GM18517 (cell line): ENCODE results near the gene TXNRD2.

Source experiments
- ATAC-seq: cut with Tn5 transposase; IDR thresholded peaks from one replicate; pipeline ENCODE4 v1.9.1; 2021; ENCODE audit warnings: mild to moderate bottlenecking, moderate library complexity; ENCODE audit not compliant: unreplicated experiment

TXNRD2 gene

GRCh38 chr22:19877626-19878339 lies 63.8 kb downstream of the TXNRD2 start:
- ATAC-seq = no peak

GRCh38 chr22:19876941-19877625 lies 64.5 kb downstream of the TXNRD2 start:
- no peak for ATAC-seq

DNA sequence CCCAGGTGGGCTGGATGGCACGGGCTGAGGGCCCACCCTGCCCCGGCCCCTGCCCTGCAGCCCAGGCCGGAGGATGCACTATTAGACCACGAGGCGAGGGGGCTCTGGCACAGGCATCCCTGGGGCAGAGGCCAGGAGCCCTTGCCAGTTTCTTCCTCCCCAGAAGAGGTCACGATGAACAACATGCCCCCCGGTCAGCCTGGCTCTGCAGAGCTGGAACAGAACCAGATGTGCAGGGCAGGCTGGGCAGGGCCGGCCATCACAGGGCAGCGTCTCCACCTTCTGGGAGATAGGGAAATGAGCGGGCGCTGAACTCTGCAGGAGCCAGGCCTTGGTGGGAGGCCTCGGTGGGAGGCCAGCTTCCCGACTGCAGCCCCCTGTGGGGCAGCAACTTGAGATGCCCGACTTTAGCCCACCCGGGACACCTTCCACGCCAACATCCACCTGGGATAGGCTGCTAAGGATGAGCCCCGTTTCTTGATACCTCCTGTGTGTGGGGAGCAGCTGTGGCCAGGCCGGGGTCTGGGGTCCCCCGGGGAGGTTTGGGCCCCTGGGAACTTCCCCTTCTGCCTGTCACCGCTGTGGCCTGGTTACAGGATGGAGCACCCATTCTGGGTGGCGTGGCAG lies 65.2 kb downstream of the TXNRD2 start:
- ATAC-seq = no peak

- ATAC-seq = no peak
These were observed 65.9 kb downstream of the TXNRD2 start for GRCh38 chr22:19875531-19876313.

DNA sequence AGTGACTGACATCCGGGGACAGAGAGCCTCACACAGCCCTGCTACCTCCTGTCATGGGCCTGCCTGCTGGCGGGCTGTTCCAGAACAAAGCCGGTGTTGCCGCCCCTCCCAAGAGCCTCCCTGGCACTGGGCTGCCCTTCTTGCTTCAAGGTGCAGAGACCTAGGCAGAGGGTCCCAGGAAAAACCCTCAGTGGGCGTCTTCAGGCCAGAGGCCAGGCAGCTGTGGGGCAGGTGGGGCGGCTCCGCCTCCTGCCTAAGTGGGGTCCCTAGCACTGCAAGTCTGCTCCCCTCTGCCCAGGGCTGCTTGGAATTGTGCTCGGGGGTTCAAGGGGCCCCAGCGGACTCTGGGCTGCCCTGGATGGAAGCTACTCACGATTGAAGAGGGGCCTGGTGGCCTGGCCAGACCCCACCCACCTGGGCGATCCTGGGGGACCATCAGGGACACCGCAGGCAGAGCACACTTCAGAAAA lies 66.5 kb downstream of the TXNRD2 start:
- ATAC-seq = no peak

DNA sequence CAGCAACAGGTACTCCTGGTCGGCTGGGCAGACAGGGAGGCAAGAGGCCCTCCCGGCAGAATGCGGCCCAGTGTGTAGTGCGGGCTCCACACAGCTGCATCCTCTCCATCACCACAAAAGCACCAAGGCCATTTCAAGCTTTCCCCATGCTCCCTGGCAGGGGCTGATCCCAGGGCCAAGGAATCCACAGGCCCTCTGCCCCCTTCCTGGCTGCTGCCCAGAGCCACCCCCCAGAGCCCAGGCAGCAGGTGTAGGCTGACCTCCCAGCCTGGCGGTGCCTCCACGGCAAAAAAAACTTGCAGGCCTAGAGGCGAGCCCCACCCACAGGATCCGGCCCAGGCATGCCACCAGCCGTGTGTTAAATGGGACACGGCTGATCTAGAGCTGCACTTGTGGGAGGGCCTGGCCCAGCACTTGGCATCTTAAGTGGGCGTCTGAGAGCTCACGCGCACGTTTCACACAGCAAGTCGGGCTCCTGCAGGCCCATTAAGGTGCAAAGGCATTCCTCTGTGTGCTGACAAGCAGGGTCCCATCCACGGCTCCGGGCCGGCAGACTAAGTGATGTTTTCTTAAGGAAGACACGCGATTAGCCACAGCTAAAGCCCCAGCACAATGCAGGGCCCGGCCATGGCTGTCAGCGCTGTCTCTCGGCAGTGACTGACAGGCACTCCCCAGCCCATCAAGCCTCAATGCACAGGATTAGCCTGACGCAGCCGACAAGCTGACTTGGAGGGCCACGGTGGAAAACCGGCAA lies 67.1 kb downstream of the TXNRD2 start:
- no peak for ATAC-seq

GRCh38 chr22:19873960-19874306 lies 67.7 kb downstream of the TXNRD2 start:
- no peak for ATAC-seq

DNA sequence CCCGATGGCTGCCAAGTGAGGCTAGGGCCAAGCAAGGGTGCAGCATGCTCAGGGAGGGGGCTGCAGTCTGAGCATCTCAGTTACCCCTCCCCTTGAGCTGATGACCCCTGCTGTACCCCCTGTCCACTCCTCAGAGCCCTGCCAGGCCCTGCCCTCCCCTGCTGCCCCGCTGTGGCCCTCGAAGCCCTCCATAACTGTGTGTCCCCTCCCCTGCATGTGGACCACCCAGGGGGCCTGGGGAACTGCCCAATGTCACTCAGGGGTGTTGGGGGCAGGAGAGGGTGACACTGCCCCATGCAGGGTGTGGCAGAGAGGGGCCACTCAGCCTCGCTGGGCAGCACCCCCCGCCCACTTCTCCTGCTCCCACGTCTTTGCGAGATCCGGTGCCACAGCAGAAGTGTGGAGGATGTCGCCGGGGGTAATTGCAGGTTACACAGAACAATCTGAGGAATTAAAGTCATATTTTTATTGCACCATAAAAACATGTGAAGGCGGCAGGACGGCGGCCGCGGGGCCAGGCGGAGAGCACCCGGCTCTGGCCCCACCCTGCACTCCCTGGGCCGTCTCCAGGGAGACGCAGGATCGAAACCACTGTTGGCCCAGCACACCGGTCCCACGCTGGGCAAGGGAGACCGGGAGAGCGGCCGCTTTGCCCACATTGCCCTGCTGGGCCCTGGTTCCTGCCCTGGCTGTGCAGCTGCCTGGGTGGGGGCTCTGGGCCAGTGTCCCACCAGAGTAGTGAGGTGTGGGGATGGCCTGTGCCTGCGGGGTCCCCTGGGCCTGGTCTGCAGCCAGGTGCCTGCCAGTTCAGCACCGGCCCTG lies 68.3 kb downstream of the TXNRD2 start:
- ATAC-seq = no peak

- ATAC-seq = no peak
These were observed 68.9 kb downstream of the TXNRD2 start for GRCh38 chr22:19872779-19873137.

GRCh38 chr22:19871845-19872778 lies 69.5 kb downstream of the TXNRD2 start:
- ATAC-seq = no peak

GRCh38 chr22:19871023-19871844 lies 70.4 kb downstream of the TXNRD2 start:
- no peak for ATAC-seq

GRCh38 chr22:19870153-19871022 lies 71.2 kb downstream of the TXNRD2 start:
- no peak for ATAC-seq

GRCh38 chr22:19869497-19870152 lies 72.0 kb downstream of the TXNRD2 start:
- ATAC-seq = no peak

DNA sequence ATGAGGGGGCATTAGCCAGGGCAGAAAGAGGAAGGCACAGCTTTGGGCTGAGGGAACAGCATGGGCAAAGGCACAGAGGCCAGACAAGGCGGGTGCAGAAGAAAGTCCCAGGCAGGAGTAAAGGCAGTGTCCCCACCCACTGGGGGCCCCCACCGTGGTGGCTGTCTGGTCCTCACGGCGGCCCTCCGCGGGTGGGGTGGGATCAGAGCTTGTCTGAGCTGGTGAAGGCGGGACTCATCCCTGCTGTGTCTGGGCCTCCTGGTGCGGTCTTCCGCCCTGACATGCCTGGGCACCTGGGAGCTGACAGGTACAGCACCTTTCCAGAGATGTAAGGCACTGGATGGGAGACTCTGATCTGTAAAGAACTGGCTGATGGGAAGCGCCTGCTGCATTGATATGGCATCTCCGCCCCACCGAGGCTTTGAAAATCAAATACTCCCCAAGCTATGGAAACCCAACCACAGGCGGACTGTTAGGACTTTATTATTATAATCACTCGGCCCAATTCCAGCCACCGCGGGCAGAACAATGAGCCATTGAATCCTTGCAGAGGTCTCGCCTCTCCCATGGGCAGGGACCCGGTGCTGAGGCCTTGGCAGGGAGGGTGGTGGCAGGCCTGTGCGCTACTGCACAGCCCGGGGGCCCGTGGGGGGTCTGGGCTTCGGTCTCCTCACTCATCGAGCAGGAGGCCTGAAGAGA lies 72.7 kb downstream of the TXNRD2 start:
- ATAC-seq = no peak

GRCh38 chr22:19868333-19868732 lies 73.3 kb downstream of the TXNRD2 start:
- ATAC-seq = no peak

GRCh38 chr22:19867617-19868016 lies 74.0 kb downstream of the TXNRD2 start:
- ATAC-seq = no peak
